ENCODE measurements around the gene FOXP1. TPM values are rescaled to one million over a fixed set of nuclear protein-coding genes. Genes with fewer than 3 reads are reported as not detected.

Gene FOXP1
- total and polyA plus RNA-seq, 9 of the 15 experiments (the other 6 are each of a cell fraction or from before 2014, with no cell fraction given), result 7.7 to 34.5 (median 13.7) TPM

DNA sequence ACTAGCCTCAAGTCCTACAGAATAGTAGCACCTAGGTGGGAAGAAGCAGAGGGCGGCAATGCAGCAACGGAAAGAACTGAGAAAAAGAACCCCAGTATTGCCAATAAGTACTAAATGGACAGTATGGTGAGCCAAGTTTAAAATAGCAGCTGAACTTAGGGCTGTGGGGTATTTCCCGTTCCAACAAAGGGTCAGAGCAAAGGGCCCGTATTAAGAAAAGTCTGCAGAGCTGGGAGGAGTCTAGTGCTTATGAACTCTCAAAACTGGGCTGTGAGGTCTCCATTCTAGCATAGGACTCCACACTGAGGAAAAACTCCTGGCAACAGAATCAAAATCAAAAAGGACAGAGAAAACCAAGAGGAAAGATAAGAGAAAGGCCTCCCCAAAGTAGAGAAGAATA lies 250.7 kb downstream of the FOXP1 start:
- no peak for DNase-seq (ENCODE audit: extremely low read depth in 1 of 4, low spot score in 3 of 4)
- in situ Hi-C loops (cut with MboI) (no loop called here), intact Hi-C loops (cut with micrococcal nuclease) (no loop called here)
- Histone ChIP-seq H3K4me2 (ENCODE audit: insufficient read depth, low read length) (no peak overlapping the region), H3K4me1 (replicated peaks in 1 of 2; ENCODE audit: control insufficient read depth in 2 of 2, insufficient read depth in 2 of 2, low read length in 2 of 2) (no peaks in the 10 kb centered on the region), H3K27me3 (ENCODE audit: control insufficient read depth in 2 of 2, insufficient read depth in 2 of 2, low read length in 2 of 2) (no peaks in the 10 kb centered on the region), H3K27ac (ENCODE audit: extremely low read depth, low read depth, low read length) (no peak overlapping the region), H3K36me3 (ENCODE audit: control insufficient read depth, insufficient read depth, low read length) (no peaks in the 10 kb centered on the region), H3K9ac (ENCODE audit: insufficient read depth in 1 of 2, low read depth in 2 of 2, low read length in 2 of 2) (no peak overlapping the region), H3K9me3 (replicated peaks; ENCODE audit: control insufficient read depth, insufficient read depth, low read depth, low read length) (no peaks in the 10 kb centered on the region), H3K4me3 (no peak overlapping the region), H3K9me1 (ENCODE audit: control insufficient read depth, insufficient read depth, low read length) (no peaks in the 10 kb centered on the region), H4K20me1 (replicated peaks; ENCODE audit: control insufficient read depth, insufficient read depth, low read length) (no peaks in the 10 kb centered on the region), H3K79me2 (ENCODE audit: control insufficient read depth, insufficient read depth, low read length) (no peaks in the 10 kb centered on the region), H2AFZ (ENCODE audit: low read depth, low read length) (no peak overlapping the region)
- ChIA-PET CTCF (ENCODE audit: low intra/inter-chr PET ratio) (no interaction called here), POLR2A (no interaction called here)
- WGBS (ENCODE audit: insufficient coverage, low coverage, missing lambda C conversion rate), result 97% methylated on average over 4 of the region's 4 CpGs
- no peak for ATAC-seq
- FAIRE-seq, result no peak
- no TSS peak for BruUV-seq (replicated peaks)
- TF ChIP-seq CREM (IDR thresholded peaks at IDR 0.05; ENCODE audit: low read depth), result no peak
- no peak for TF ChIP-seq ZNF717 (CRISPR knock-in tag; IDR thresholded peaks at IDR 0.05)
- no peak for TF ChIP-seq SUPT5H (IDR thresholded peaks at IDR 0.05)
- TF ChIP-seq, protein P1, sequence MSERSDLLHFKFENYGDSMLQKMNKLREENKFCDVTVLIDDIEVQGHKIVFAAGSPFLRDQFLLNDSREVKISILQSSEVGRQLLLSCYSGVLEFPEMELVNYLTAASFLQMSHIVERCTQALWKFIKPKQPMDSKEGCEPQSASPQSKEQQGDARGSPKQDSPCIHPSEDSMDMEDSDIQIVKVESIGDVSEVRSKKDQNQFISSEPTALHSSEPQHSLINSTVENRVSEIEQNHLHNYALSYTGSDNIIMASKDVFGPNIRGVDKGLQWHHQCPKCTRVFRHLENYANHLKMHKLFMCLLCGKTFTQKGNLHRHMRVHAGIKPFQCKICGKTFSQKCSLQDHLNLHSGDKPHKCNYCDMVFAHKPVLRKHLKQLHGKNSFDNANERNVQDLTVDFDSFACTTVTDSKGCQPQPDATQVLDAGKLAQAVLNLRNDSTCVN (CRISPR knock-in tag; IDR thresholded peaks at IDR 0.05), result no peak
- TF ChIP-seq ZNF124 (CRISPR knock-in tag; IDR thresholded peaks at IDR 0.05), result no peak
- no peak for TF ChIP-seq CHD2 (IDR thresholded peaks at IDR 0.05; ENCODE audit: low read depth, low read length)
- TF ChIP-seq, protein P2, sequence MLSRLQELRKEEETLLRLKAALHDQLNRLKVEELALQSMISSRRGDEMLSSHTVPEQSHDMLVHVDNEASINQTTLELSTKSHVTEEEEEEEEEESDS (CRISPR knock-in tag; IDR thresholded peaks at IDR 0.05), result no peak
- no peak for TF ChIP-seq MYC (IDR thresholded peaks at IDR 0.05; ENCODE audit: low read depth, low read length)
- TF ChIP-seq MYC (CRISPR knock-in tag; IDR thresholded peaks at IDR 0.05; ENCODE audit: borderline replicate concordance, low read depth), result no peak
- TF ChIP-seq ZNF444 (CRISPR knock-in tag; IDR thresholded peaks at IDR 0.05), result no peak
- no peak for TF ChIP-seq TFAM (CRISPR knock-in tag; conservative IDR thresholded peaks at IDR 0.05)
- TF ChIP-seq, protein P3, sequence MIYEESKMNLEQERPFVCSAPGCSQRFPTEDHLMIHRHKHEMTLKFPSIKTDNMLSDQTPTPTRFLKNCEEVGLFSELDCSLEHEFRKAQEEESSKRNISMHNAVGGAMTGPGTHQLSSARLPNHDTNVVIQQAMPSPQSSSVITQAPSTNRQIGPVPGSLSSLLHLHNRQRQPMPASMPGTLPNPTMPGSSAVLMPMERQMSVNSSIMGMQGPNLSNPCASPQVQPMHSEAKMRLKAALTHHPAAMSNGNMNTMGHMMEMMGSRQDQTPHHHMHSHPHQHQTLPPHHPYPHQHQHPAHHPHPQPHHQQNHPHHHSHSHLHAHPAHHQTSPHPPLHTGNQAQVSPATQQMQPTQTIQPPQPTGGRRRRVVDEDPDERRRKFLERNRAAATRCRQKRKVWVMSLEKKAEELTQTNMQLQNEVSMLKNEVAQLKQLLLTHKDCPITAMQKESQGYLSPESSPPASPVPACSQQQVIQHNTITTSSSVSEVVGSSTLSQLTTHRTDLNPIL (CRISPR knock-in tag; IDR thresholded peaks at IDR 0.05), result no peak
- no peak for TF ChIP-seq ARID2 (IDR thresholded peaks at IDR 0.05)
- no peak for TF ChIP-seq DACH1 (IDR thresholded peaks at IDR 0.05; ENCODE audit: partially characterized antibody)
- no peak for TF ChIP-seq ZNF174 (CRISPR knock-in tag; IDR thresholded peaks at IDR 0.05)
- TF ChIP-seq HDGF (IDR thresholded peaks at IDR 0.05), result no peak
- TF ChIP-seq, protein P4, sequence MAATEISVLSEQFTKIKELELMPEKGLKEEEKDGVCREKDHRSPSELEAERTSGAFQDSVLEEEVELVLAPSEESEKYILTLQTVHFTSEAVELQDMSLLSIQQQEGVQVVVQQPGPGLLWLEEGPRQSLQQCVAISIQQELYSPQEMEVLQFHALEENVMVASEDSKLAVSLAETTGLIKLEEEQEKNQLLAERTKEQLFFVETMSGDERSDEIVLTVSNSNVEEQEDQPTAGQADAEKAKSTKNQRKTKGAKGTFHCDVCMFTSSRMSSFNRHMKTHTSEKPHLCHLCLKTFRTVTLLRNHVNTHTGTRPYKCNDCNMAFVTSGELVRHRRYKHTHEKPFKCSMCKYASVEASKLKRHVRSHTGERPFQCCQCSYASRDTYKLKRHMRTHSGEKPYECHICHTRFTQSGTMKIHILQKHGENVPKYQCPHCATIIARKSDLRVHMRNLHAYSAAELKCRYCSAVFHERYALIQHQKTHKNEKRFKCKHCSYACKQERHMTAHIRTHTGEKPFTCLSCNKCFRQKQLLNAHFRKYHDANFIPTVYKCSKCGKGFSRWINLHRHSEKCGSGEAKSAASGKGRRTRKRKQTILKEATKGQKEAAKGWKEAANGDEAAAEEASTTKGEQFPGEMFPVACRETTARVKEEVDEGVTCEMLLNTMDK (IDR thresholded peaks at IDR 0.05; ENCODE audit: borderline replicate concordance, insufficient read depth, low read depth, low read length, poor library complexity, severe bottlenecking), result no peak
- no peak for TF ChIP-seq HNRNPK (IDR thresholded peaks at IDR 0.05; ENCODE audit: low read depth, low read length, poor library complexity, severe bottlenecking)
- no peak for TF ChIP-seq SP2 (IDR thresholded peaks at IDR 0.05; ENCODE audit: extremely low read depth, low read depth, low read length, poor library complexity, severe bottlenecking)
